ENCODE results near the gene CHRNA7. TPM values are rescaled to one million over a fixed set of nuclear protein-coding genes. Genes with fewer than 3 reads are reported as not detected.

The CHRNA7 gene
- total RNA-seq, 1 experiment from 2014 or later = 4.4 TPM

GRCh38 chr15:32113224-32113623 lies 82.9 kb downstream of the CHRNA7 start:
- H3K23me2 ChIP-seq (ENCODE audit: insufficient read length, low read depth, low read length, poor library complexity, severe bottlenecking) = peaks cover 3% of the 10 kb centered on the region
- H3K4me2 ChIP-seq (ENCODE audit: insufficient read depth, insufficient read length, low read length) = no peak overlapping the region
- no peak overlapping the region for H3K4me3 Mint-ChIP-seq
- H2BK15ac ChIP-seq (ENCODE audit: low read depth, low read length) = no peak overlapping the region
- no peak overlapping the region for H2BK5ac ChIP-seq (ENCODE audit: insufficient read length, low read length)
- peaks cover 13 to 15% of the 10 kb centered on the region in 2 experiments for H3K4me1 Mint-ChIP-seq
- H3K27ac Mint-ChIP-seq = no peak overlapping the region
- H3K23ac ChIP-seq (ENCODE audit: insufficient read length, low read depth, low read length) = no peak overlapping the region
- H4K8ac ChIP-seq (replicated peaks; ENCODE audit: insufficient read length, low read depth, low read length) = no peak overlapping the region
- no peak for TF ChIP-seq CTCF (conservative IDR thresholded peaks at IDR 0.05)
- H3K9ac ChIP-seq (ENCODE audit: extremely low read depth, insufficient read length, low read length) = no peak overlapping the region
- DNase-seq = no peak
- no CpG with 5 or more reads among the region's 8 CpGs for WGBS (ENCODE audit: extremely low coverage, insufficient read length, low lambda C conversion rate)
- H3K4ac ChIP-seq (ENCODE audit: low read depth, low read length) = no peak overlapping the region
- H3K79me1 ChIP-seq (ENCODE audit: insufficient read depth, low read depth, low read length, poor library complexity, severe bottlenecking) = no peaks in the 10 kb centered on the region
- H2AFZ ChIP-seq (ENCODE audit: low read length) = no peak overlapping the region
- no peaks in the 10 kb centered on the region for H4K20me1 ChIP-seq (ENCODE audit: control insufficient read depth, insufficient read depth, insufficient read length)
- no peaks in the 10 kb centered on the region for H3K27me3 Mint-ChIP-seq (ENCODE audit: low read depth)
- peaks cover under 1% of the 10 kb centered on the region; the same call in 1 of the 2 replicates for H3K4me1 ChIP-seq (ENCODE audit: insufficient read depth, low read length)
- H2BK20ac ChIP-seq (ENCODE audit: low read depth, low read length, poor library complexity, severe bottlenecking) = no peak overlapping the region
- H4K91ac ChIP-seq (ENCODE audit: insufficient read length, low read depth, low read length) = no peak overlapping the region
- no peak overlapping the region for H2AK5ac ChIP-seq (ENCODE audit: insufficient read length, low read length)
- H3K9me3 ChIP-seq (ENCODE audit: control insufficient read depth, low read depth, low read length) = no peaks in the 10 kb centered on the region
- H4K5ac ChIP-seq (ENCODE audit: insufficient read length, low read depth, low read length) = no peak overlapping the region
- H3T11ph ChIP-seq (ENCODE audit: low read length) = no peak overlapping the region
- H2BK12ac ChIP-seq (ENCODE audit: insufficient read length, low read depth, low read length) = no peak overlapping the region
- H3K27ac ChIP-seq (ENCODE audit: insufficient read length, low read depth, low read length) = no peak overlapping the region
- no peaks in the 10 kb centered on the region for H3K27me3 ChIP-seq (ENCODE audit: insufficient read depth, low read length)
- H3K18ac ChIP-seq (ENCODE audit: insufficient read length, low read depth, low read length) = no peak overlapping the region
- no peaks in the 10 kb centered on the region; a peak in 1 of 5 replicates for H3K9me3 Mint-ChIP-seq
- H3K36me3 Mint-ChIP-seq (ENCODE audit: insufficient read depth in 1 of 3, low read depth in 3 of 3) = peaks cover 0 to 6% (median 0%) of the 10 kb centered on the region in 3 experiments; a peak in 2 of 7 replicates
- no peaks in the 10 kb centered on the region for H3K79me2 ChIP-seq (ENCODE audit: insufficient read depth, low read length)
- H2BK120ac ChIP-seq (ENCODE audit: low read depth, low read length, poor library complexity, severe bottlenecking) = no peak overlapping the region
- H3K14ac ChIP-seq (ENCODE audit: insufficient read depth, low read length) = no peak overlapping the region
- H3K56ac ChIP-seq (ENCODE audit: insufficient read length, low read depth, low read length) = no peak overlapping the region
